GM18508 (cell line): ENCODE data around the gene UBAC2.
A peak's percentile ranks its signal among the peaks of the same experiment; 100 is the strongest.

Experiments
- ATAC-seq: cut with Tn5 transposase; IDR thresholded peaks from one replicate; pipeline ENCODE4 v1.9.1; 2021; ENCODE audit warnings: moderate number of reproducible peaks; ENCODE audit not compliant: insufficient read depth, unreplicated experiment

The UBAC2 gene

DNA sequence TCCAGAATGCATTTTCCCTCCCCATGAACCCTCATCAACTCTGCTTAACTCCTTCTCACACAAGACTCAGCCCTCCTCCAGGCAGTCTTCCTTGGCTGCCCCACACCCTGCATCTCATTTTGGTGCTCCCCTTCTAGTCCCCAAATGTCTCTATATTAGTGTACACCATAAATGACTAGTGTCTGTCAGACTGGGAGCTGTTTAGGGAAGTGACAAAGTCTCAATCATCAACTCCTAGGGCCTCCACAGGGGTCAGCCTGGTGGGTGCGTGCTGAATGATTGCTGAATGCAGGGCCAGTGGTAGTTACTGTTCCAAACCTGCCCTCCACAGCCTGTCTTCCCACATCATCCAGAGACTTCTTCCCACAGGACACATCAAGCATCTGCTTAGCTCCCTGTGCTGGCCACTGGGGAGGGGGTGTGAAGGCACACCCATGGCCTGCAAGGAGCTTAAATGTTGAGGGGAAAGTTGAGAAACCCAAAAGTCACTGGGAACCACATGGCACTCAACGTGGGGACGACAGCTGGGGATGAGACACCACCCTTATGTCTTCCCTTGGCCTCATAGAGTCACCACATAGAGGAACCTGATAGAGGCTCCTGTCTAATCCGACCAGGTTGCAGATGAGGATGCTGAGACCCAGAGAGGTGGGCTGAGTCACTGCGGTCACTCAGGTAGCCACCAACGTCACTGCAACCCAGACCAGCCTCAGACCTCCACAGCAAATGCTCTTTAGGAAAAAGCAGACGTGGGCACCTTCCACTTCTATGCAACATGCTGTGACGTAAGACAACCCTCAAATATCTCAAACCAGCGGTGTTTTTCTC is 221.3 kb downstream of the UBAC2 start:
- no peak for ATAC-seq

DNA sequence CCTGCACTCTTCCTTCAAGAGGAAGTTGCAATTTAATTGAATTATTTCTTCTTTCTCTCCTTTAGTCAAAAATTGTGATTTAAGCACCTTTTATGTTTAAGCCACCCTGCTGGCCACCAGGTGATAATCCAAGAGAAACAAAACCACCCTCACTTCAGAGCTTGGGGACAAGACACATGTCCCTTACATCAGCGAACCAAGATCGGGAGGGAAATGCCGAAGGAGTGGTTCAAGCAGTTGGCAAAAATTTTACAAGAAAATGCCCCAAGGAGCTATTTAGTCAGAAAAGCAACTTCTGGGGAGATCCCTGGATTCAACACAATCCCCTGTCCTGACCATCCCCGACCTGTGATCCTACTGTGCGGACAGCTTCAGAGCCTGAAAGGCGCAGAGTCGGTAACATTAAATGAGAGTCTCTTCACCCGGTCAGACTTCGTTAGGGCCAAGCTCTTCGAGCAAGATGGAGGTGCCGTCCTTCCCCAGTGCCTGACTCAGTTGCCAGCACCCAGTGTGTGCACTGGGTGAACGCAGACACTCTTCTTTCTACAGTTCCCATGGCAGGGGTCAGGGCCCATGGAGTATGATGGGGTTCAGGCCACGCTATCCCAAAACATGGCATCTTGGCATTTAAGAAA is 222.0 kb downstream of the UBAC2 start:
- ATAC-seq = no peak

DNA sequence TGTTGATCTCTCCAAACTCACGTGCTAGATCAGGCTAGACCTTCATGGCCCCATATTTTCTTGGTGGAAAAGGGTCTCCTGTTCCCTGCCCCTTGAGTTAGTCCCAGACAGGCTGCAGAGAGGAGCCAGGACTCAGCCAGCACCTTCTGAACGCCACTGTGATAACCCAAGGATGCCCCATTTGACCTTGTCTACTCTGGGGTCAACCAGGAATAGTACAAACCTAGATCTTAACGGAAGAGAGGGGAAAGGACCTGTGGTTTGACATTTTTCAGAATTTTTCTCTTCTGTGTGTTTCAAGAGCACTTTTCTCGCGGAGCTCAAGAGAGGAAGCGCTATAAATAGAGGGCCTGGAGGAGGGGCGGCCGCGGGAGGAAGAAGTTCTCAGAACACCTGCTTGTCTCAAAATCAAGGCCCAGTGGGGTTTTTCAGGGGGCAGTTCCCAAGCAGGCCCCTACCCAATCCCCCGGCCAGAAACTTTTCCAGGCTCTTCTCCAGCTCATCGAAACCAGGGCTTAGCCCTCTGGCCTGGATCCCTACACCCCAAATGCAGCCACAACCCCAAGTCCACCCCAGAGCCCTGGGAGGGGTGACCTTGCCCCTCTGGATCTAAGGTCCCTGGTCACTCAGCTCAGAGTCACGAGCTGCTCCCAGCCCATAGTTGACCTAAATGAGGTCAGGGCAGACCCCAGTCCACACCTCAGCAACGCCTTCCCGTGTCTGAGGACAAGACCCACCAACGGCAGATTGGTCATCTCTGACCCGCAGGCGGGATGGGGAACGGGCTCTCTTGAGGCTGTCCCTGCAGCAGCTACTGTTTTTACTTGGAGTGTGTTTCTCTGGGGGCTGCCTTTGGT is 225.1 kb downstream of the UBAC2 start:
- peak; percentile 56 for ATAC-seq

DNA sequence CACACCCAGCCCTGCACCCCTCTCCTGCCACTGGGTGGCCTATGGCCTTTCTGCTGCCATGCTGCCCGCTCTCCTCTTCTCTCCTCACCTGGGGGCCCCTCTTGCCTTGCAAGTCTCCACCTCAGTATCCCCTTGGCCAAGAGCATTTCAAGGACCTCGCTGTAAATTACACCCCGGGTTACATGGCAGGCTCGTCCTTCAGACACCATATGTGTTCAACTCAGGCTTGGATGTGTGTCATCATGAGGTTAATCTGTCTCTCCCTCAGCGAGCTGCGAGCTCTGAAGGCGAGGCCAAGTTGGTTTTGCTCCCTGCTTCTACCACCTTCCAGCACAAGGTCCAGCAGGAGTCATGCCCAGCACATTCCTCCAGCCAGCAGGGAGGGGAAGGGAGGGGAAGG is 225.8 kb downstream of the UBAC2 start:
- ATAC-seq = no peak

DNA sequence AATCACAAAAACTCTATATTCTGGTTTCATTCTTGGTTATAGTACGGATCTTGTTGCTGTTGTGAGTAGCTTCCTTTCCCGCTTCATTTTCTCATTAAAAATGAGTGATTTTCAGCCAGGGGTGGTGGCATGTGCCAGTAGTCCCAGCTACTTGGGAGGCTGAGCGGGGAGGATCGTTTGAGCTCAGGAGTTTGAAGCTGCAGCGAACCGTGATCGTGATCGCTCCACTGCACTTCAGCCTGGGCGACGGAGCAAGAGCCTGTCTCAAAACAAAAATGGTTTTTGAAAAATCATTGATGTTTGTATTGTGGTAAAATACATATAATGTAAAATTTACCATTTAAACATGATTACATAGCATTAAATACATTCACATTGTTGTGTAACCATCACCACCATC is 229.0 kb downstream of the UBAC2 start:
- ATAC-seq = no peak

DNA sequence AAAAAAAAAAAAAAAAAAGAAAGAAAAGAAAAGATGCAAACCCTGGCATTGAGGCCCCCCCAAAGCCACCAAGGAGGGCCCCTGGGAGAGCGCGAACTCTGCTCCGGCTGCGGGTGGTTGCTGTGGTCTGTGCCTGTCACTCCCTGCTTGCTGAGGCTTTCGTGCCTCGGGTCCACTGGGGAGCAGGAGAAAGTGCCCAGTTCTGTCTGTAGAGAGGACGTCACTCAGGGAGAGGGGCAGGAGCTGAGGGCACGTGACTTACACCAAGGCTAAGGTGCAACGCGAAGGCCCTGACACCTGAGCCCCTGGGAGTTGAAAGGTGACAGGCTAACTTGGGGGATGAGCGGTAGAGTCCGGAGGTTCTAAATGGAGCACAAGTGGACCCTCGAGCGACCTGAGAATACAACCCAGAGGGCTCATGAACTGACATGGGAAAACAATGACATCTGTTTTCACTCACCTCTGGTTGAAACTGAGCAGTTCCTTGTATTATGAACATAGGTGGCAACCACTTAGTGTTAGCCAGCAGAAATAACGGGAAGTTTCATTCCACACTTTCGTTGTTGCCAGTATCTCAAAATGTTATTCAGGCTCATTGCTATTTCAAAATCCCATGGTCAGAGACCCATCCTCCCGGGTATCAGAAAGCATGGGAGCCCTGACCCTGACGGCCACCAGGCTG is 231.4 kb downstream of the UBAC2 start:
- ATAC-seq = peak; percentile 17

DNA sequence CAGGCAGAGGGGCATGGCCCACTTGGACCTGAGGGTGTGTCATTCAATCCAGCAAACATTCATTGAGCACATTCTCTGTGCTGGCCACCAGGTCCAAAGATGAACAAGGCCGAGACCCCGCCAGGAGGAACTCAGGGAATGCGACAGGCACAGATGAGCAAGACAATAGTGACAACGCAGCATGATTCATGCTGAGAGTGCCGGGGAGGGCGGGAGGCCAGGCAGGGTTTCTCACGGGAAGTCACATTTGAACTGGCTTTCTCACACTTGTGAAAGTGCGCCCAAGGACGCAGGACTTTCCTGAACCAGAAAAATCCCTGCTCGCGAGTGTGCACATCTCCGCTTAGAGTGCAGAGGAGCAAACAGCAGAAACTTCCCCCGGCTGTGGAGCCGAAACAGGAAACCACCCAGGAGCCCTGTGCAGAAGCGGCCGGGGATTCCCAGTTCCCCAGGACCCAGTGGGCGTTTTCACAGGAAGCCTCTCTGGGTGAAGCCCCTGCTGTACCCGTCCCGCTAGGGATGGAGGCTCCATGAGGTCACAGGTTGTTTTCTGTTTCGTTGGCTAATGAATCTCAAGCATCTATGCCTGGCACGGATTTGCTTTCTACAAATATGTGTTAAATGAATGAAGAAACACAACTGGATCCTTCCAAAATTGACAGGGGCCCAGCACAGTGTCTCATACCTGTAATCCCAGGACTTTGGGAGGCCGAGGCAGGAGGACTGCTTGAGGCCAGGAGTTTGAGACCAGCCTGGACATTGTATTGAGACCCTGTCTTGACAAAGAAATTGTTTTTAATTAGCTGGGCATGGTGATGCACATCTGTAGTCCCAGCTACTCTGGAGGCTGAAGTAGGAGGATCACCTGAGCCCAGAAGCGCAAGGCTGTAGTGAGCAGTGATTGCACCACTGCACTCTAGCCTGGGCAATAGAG is 232.2 kb downstream of the UBAC2 start:
- peak; percentile 39 for ATAC-seq

DNA sequence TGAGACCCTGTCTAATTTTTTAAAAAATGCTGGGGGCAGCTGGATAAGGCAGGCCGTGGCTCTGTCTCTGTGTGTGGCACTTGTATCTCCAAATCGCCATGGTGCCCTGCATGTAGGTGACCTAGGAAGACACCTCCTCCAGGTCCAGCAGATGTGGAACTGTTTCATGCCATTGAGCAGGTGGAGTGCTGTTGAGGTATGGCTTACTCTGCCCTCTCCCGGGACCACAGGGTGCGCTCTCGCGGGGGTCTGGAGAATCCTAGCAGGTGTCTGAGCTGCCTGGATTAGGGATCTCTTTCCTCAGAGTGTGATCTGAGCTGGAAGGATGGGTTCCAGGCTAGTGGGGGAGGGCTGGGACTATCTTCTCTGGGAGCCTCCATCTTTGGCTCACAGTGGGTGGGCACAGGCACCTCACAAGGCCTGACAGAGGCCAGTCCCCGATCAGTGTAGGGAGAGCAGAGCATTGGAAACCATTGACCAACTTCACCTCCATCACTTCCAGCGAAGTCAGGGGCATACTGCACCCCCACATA is 233.0 kb downstream of the UBAC2 start:
- ATAC-seq = no peak

DNA sequence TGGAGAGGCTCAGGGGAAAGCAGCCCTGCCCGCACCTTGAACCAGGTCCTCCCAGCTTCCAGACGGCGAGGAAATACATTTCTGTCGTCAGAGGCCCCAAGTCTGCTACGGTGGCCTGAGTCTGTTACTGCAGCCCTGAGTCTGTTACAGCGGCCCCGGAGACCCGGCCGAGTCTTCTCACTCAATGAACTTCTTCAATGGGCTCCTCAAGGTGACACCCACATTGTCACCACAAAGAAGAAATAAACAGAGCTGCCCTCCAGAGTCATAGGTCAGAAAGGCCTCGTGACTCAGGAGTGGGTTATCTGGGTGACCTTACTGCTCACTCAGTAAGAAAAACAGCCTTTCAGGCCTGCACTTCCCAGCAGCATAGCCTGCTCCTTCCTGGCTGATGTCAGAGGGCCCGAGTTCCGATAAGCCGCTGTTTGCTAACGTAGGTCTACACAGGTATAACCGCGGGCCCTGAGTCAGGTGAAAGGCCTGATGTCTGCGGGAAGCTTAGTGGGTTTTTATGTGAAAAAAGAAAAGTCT is 233.7 kb downstream of the UBAC2 start:
- ATAC-seq = no peak

DNA sequence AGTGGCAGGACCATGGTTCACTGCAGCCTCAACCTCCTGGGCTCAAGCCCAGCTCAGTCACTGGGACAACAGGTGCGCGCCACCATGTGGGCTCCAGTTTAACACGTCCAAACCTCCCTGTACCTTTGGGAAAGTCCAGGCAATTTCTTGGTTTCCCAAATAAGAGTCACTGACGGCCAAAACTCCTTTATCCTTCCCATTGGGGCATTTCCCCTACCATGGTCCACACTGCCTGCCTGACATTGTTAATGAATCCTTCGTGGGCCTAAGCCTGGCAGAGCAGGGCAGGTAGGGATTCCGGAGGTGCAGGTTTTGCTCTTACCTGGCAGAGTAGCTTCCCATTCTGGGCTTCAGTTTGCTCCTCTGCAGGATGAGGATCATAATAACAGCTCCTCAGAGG is 234.5 kb downstream of the UBAC2 start:
- no peak for ATAC-seq

DNA sequence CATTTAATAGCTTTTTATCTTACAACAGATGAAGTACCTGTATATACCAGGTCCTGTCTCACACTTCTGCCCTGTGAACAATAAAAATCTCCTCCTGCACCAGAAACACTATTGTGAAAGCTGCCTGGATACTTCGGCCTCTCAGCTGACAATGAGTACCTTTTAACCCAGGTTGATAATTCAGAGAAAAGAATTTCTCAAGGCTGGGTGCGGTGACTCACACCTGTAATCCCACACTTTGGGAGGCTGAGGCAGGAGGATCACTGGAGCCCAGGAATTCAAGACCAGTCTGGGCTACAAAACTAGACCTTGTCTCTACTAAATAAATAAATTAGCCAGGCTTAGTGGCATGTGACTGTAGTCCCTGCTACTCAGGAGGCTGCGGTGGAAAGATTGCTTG is 235.3 kb downstream of the UBAC2 start:
- ATAC-seq = no peak
